ENCODE data around the gene DLAT. TPM values are rescaled to one million over a fixed set of nuclear protein-coding genes. Genes with fewer than 3 reads are reported as not detected.
A peak's percentile ranks its signal among the peaks of the same experiment; 100 is the strongest.
"Not testable (repeated sequence)": the region's sequence is repeated elsewhere in the genome, so short reads cannot be mapped to it uniquely, and the experiment has no call there.

Gene DLAT
- total RNA-seq, 1 donor from 2014 or later: 52.9 TPM

- not testable (repeated sequence) for H3K9me3 Mint-ChIP-seq; DNase-seq (ENCODE audit: low read depth, low spot score); H3K27ac Mint-ChIP-seq (ENCODE audit: unreplicated experiment); H3K36me3 Mint-ChIP-seq (ENCODE audit: low read depth); H3K27me3 Mint-ChIP-seq (ENCODE audit: low read depth); H3K4me3 Mint-ChIP-seq; H3K4me1 Mint-ChIP-seq
- TF ChIP-seq CTCF (conservative IDR thresholded peaks at IDR 0.05): peak; percentile 44
Observed at GRCh38 chr11:111996669-111997068, 28.5 kb upstream of the DLAT start.

GRCh38 chr11:111999111-111999510, 26.1 kb upstream of the DLAT start:
- Mint-ChIP-seq H3K27me3 (ENCODE audit: low read depth) (no peaks in the 10 kb centered on the region), H3K36me3 (ENCODE audit: low read depth) (peaks cover 10% of the 10 kb centered on the region), H3K4me3 (no peak overlapping the region), H3K9me3 (no peaks in the 10 kb centered on the region), H3K4me1 (no peaks in the 10 kb centered on the region), H3K27ac (ENCODE audit: unreplicated experiment) (no peak overlapping the region)
- no peak for DNase-seq (ENCODE audit: low read depth, low spot score)
- no peak for TF ChIP-seq CTCF (conservative IDR thresholded peaks at IDR 0.05)

GRCh38 chr11:112000703-112001102, 24.5 kb upstream of the DLAT start:
- Mint-ChIP-seq H3K9me3 (peaks cover 4% of the 10 kb centered on the region), H3K36me3 (ENCODE audit: low read depth) (peaks cover 20% of the 10 kb centered on the region), H3K27ac (ENCODE audit: unreplicated experiment) (no peak overlapping the region), H3K4me1 (no peaks in the 10 kb centered on the region), H3K4me3 (no peak overlapping the region), H3K27me3 (ENCODE audit: low read depth) (no peaks in the 10 kb centered on the region)
- TF ChIP-seq CTCF (conservative IDR thresholded peaks at IDR 0.05): no peak
- no peak for DNase-seq (ENCODE audit: low read depth, low spot score)

- DNase-seq (ENCODE audit: low read depth, low spot score): no peak
- Mint-ChIP-seq H3K36me3 (ENCODE audit: low read depth) (peaks cover 35% of the 10 kb centered on the region), H3K4me1 (no peaks in the 10 kb centered on the region), H3K4me3 (no peak overlapping the region), H3K27ac (ENCODE audit: unreplicated experiment) (no peak overlapping the region), H3K9me3 (peaks cover 6% of the 10 kb centered on the region), H3K27me3 (ENCODE audit: low read depth) (peaks cover 2% of the 10 kb centered on the region)
- no peak for TF ChIP-seq CTCF (conservative IDR thresholded peaks at IDR 0.05)
Observed at GRCh38 chr11:112002491-112003216, 22.6 kb upstream of the DLAT start.

GRCh38 chr11:112004389-112004788, 20.8 kb upstream of the DLAT start:
- H3K4me1 Mint-ChIP-seq: no peaks in the 10 kb centered on the region
- H3K27me3 Mint-ChIP-seq (ENCODE audit: low read depth): peaks cover 2% of the 10 kb centered on the region
- peak; percentile 50 for TF ChIP-seq CTCF (conservative IDR thresholded peaks at IDR 0.05)
- no peak for DNase-seq (ENCODE audit: low read depth, low spot score)
- peaks cover 18% of the 10 kb centered on the region for H3K9me3 Mint-ChIP-seq
- no peak overlapping the region for H3K27ac Mint-ChIP-seq (ENCODE audit: unreplicated experiment)
- no peak overlapping the region for H3K4me3 Mint-ChIP-seq
- H3K36me3 Mint-ChIP-seq (ENCODE audit: low read depth): peaks cover 46% of the 10 kb centered on the region

All from neural crest cell (in vitro differentiated cells).